Renal cortex interstitium (tissue), 11 donors: ENCODE results near the gene CBARP. TPM values are rescaled to one million over a fixed set of nuclear protein-coding genes. Genes with fewer than 3 reads are reported as not detected.
"Not testable (repeated sequence)": the region's sequence is repeated elsewhere in the genome, so short reads cannot be mapped to it uniquely, and the experiment has no call there.

ENCODE experiments used
- DNase-seq, 11 donors: peaks; one replicate each; pipeline ENCODE4 v3.0.0-alpha.2; 2013; ENCODE audit warnings: low read depth in 9 of 11, low spot score in 4 of 11; ENCODE audit errors: extremely low read depth in 1 of 11
- polyA plus RNA-seq, 3 donors: library from polyadenylated mRNA; unstranded; fragments of 120-200 nt; gene quantifications; one replicate each; pipeline ENCODE4 v1.2.1, GENCODE V29; 2013; ENCODE audit not compliant: insufficient read length in 3 of 3

CBARP gene
- polyA plus RNA-seq, 3 donors, result 1.5 to 8.7 (median 2.0) TPM

DNA sequence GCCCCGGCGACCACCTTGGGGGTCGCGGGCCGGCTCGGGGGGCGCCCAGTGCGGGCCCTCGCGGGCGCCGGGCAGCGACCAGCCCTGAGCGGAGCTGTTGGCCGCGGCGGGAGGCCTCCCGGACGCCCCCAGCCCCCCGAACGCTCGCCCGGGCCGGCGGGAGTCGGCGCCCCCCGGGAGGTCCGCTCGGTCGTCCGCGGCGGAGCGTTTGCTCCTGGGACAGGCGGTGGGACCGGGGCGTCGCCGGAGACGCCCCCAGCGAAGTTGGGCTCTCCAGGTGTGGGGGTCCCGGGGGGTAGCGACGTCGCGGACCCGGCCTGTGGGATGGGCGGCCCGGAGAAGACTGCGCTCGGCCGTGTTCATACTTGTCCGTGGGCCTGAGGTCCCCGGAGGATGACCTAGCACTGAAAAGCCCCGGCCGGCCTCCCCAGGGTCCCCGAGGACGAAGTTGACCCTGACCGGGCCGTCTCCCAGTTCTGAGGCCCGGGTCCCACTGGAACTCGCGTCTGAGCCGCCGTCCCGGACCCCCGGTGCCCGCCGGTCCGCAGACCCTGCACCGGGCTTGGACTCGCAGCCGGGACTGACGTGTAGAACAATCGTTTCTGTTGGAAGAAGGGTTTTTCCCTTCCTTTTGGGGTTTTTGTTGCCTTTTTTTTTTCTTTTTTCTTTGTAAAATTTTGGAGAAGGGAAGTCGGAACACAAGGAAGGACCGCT, 31.5 kb downstream of the CBARP start:
- no peak for DNase-seq

DNA sequence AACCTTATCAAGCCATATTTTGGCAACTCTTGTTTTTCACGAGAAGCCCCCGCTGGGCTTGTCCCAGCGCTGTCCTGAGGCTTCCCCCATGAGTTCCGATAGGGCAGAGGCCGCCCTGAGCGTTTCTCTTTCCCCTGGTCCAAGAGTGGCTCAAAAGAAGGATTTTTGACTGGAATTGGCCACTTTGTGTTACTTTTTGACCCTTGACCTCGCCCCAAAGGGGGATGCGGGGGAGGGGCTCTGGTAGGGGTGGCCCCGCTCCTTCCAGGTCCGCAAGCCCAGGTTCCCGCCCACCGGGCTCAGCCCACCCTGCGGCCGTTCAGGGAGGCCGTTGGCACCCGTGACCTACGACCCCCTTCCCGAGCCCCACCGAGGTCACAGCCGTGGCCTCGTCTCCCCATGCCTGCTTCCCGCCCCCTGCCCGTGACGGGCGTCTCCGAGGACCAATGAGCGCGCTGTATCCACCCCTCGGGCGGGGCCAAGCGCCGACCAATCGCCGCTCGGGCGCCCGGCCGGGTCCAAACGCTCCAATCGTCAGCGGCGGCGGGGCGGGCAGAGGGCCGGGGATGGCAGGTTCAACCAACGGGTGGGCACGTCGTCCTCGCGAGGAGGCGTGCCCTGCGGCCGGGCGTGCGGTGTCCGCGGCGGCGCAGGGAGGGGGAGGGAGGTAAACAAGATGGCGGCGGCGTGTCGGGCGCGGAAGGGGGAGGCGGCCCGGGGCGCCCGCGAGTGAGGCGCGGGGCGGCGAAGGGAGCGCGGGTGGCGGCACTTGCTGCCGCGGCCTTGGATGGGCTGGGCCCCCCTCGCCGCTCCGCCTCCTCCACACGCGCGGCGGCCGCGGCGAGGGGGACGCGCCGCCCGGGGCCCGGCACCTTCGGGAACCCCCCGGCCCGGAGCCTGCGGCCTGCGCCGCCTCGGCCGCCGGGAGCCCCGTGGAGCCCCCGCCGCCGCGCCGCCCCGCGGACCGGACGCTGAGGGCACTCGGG, 32.4 kb downstream of the CBARP start, which contains the start of gene STK11:
Gene STK11, plus strand, starts transcription at position 665 of the 986 bp plus-strand sequence. CDS start 1,136 bp downstream, outside the sequence.
- peak; percentile 83 to 97 (median 96) for DNase-seq

- DNase-seq, result not testable (repeated sequence)
Observed at GRCh38 chr19:1200614-1201013, 37.2 kb downstream of the CBARP start.

GRCh38 chr19:1199531-1199930, 38.3 kb downstream of the CBARP start:
- no peak for DNase-seq

DNA sequence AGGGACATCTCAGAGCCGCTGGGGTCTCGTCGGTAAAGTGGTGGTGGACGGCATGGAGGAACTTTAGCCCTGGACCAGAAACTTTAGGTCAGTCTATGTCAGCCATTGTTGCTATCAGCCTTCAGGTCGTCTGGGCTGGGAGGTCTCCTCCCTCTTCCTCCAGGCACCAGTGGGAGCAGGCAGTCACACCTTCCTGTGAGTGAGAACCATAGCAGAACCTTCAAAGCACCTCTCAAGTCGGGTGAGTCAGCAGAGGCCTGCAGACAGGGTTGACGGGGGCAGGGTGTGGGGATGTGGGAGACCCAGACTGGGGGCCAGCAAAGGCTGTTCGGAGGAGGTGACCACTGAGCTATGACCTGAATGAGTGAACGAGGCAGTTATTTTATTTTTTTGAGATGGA, 48.4 kb downstream of the CBARP start:
- DNase-seq, result no peak

- DNase-seq, result no peak
Observed at GRCh38 chr19:1183543-1184172, 54.1 kb downstream of the CBARP start.

DNA sequence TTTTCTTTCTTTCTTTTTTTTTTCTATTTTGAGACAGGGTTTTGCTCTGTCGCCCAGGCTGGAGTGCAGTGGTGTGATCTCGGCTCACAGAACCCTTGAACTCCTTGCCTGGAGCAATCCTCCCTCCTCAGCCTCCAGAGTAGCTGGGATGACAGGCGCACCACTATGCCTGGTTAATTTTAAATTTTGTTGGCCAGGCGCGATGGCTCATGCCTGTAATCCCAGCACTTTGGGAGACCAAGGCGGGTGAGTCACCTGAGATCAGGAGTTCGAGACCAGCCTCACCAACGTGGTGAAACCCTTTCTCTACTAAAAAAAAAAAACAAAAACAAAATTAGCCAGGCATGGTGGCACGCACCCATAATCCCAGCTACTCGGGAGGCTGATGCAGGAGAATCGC, 55.1 kb downstream of the CBARP start:
- DNase-seq, result no peak

DNA sequence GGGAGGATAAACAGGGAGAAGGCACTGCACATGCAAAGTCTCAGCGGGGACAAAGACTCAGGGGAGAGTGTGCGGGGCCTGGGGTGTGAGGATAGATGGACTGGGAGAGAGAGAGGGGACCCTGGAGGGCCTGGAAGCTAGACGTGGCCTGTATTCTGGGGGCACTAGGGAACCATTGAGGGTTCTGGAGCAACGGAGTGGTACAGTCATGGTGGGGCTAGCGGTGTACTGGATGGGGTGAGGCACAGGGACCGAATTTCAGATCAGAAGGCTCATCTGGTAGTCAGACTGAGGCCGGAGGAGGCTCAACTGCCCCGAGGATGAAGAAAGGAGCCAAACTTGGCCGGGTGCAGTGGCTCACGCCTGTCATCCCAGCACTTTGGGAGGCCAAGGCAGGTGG, 55.7 kb downstream of the CBARP start:
- no peak for DNase-seq

DNA sequence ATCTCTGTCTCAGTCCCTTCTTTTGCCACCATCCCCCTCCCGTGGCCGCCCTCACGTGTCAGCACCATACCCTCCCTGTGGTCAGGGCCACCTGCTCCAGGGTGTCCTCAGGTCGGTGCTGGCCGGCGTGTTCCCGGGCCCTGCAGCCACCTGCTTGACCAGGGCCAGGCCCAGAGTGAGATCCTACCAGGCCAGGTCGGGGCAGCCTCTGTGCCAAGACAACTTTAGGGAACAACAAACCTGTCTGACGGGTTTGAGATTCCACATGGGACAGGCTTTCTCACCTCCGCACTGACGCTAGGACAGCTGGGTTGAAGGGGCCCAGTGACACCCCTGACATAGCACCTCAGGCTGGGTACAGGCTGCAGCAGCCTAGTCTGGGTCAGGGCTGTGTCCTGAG, 56.2 kb downstream of the CBARP start:
- no peak for DNase-seq

Other genes with a start within 250 kb of the CBARP start
- gene GRIN3B, start 237.6 kb downstream of the CBARP start, polyA plus RNA-seq, result 1 to 10 TPM in 2 of 3 donors, under 1 TPM in 1; 0.37 to 2.0 (median 1.2) TPM
- gene TMEM259, start 216.9 kb downstream of the CBARP start, polyA plus RNA-seq, result 100 to 1,000 TPM in 2 of 3 donors, 10 to 100 TPM in 1; 92.3 to 145 (median 126) TPM
- not detected for gene RNU6-2, start 216.5 kb downstream of the CBARP start, polyA plus RNA-seq
- gene CNN2, start 211.4 kb downstream of the CBARP start, polyA plus RNA-seq, result 100 to 1,000 TPM; 163 to 196 (median 180) TPM
- gene ABCA7, start 197.9 kb downstream of the CBARP start, polyA plus RNA-seq, result 10 to 100 TPM in 1 of 3 donors, 1 to 10 TPM in 2; 7.2 to 10.1 (median 8.2) TPM
- 10 to 100 TPM in 2 of 3 donors, 1 to 10 TPM in 1; 8.5 to 15.7 (median 15.4) TPM for gene ARHGAP45, start 170.8 kb downstream of the CBARP start, polyA plus RNA-seq
- 100 to 1,000 TPM; 120 to 167 (median 144) TPM for gene POLR2E, start 142.6 kb downstream of the CBARP start, polyA plus RNA-seq
- 100 to 1,000 TPM; 237 to 269 (median 243) TPM for gene GPX4, start 134.0 kb downstream of the CBARP start, polyA plus RNA-seq
- 10 to 100 TPM; 14.9 to 23.6 (median 18.3) TPM for gene SBNO2, start 63.7 kb downstream of the CBARP start, polyA plus RNA-seq
- gene STK11, start 32.2 kb downstream of the CBARP start, polyA plus RNA-seq, result 10 to 100 TPM; 56.8 to 62.2 (median 59.0) TPM
- gene ATP5F1D, start 3.7 kb upstream of the CBARP start, polyA plus RNA-seq, result 100 to 1,000 TPM in 2 of 3 donors, 10 to 100 TPM in 1; 82.2 to 145 (median 129) TPM
- gene MIDN, start 10.6 kb upstream of the CBARP start, polyA plus RNA-seq, result 10 to 100 TPM; 42.1 to 70.7 (median 67.6) TPM
- 100 to 1,000 TPM; 803 to 982 (median 849) TPM for gene CIRBP, start 31.3 kb upstream of the CBARP start, polyA plus RNA-seq
- gene FAM174C, start 37.5 kb upstream of the CBARP start, polyA plus RNA-seq, result 10 to 100 TPM; 14.8 to 25.6 (median 21.3) TPM
- gene EFNA2, start 47.9 kb upstream of the CBARP start, polyA plus RNA-seq, result 1 to 10 TPM; 1.5 to 3.8 (median 3.6) TPM
- gene NDUFS7, start 145.9 kb upstream of the CBARP start, polyA plus RNA-seq, result 10 to 100 TPM; 39.5 to 84.1 (median 76.6) TPM
- 10 to 100 TPM; 25.6 to 39.6 (median 37.4) TPM for gene GAMT, start 163.5 kb upstream of the CBARP start, polyA plus RNA-seq
- gene DAZAP1, start 169.6 kb upstream of the CBARP start, polyA plus RNA-seq, result 100 to 1,000 TPM in 1 of 3 donors, 10 to 100 TPM in 2; 79.6 to 103 (median 90.2) TPM
- gene RPS15, start 200.4 kb upstream of the CBARP start, polyA plus RNA-seq, result 100 to 1,000 TPM; 587 to 892 (median 766) TPM
- 1 to 10 TPM; 1.2 to 1.9 (median 1.5) TPM for gene APC2, start 212.1 kb upstream of the CBARP start, polyA plus RNA-seq
- gene C19orf25, start 241.2 kb upstream of the CBARP start, polyA plus RNA-seq, result 10 to 100 TPM; 17.0 to 33.0 (median 31.3) TPM